ENCODE data around the gene CRYBG1.

CRYBG1 gene

DNA sequence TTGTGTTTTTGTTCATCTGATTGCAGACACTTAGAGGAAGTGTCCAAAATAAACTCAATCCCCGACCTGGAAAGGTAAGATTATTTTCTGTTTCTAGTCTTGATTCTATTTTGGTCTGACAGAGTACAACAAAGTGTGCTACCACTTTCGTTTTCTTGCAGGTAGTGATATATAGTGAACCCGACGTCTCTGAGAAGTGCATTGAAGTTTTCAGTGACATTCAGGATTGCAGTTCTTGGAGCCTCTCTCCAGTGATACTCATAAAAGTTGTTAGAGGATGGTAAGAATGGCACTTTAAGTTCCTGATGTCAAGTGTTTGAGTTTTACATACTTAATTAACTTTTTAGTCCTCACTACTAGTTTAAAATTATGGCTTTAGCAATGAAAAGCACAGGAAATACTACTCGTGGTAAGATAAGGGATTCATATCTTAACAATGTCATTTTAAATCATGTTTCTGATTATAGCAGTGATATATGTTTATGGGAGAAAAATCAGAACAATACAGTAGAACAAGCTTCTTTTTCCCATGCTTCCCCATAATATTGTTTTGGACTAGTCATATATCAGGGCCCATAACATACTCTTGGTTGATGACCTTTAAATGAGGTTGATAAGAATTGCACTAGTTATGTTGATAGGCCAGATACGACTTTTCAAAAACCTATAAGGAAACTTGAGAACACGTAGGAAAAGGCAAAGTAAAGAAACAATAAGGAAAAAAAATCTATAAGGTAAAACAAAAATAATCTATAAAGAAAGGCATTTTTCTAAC, 164.8 kb downstream of the CRYBG1 start:
- peak; percentile 49 for DNase-seq (ENCODE audit: extremely low spot score)
- TF ChIP-seq, protein P1, sequence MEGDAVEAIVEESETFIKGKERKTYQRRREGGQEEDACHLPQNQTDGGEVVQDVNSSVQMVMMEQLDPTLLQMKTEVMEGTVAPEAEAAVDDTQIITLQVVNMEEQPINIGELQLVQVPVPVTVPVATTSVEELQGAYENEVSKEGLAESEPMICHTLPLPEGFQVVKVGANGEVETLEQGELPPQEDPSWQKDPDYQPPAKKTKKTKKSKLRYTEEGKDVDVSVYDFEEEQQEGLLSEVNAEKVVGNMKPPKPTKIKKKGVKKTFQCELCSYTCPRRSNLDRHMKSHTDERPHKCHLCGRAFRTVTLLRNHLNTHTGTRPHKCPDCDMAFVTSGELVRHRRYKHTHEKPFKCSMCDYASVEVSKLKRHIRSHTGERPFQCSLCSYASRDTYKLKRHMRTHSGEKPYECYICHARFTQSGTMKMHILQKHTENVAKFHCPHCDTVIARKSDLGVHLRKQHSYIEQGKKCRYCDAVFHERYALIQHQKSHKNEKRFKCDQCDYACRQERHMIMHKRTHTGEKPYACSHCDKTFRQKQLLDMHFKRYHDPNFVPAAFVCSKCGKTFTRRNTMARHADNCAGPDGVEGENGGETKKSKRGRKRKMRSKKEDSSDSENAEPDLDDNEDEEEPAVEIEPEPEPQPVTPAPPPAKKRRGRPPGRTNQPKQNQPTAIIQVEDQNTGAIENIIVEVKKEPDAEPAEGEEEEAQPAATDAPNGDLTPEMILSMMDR (IDR thresholded peaks at IDR 0.05; ENCODE audit: control extremely low read depth, extremely low read depth, low read depth, missing control alignments), result no peak
- CTCF ChIA-PET, result interaction anchor here (1.2 to 2.2 kb wide), 4 partner anchors 13 to 28 kb away, joined by 3 to 9 read pairs (median 4); no protein-coding TSS in a partner anchor
- POLR2A ChIA-PET, result no interaction called here

DNA sequence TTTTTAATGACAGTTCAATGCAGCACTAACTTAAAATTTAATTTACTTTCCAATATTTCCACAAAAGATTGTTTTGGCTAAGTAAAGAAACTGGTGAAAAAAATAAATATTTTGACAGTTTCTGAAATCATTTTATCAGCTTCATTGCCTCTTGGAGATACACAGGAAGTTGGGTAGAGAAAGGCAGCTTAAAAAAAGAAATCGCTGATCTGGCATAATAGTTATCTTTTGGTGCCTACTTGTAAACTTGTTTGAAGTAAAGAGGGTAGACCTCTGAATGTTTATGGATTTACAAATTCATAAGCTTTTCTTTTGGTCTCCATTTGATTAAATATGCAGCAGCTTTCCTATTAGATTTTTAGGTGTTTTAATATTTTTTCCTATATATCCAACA, 165.4 kb downstream of the CRYBG1 start:
- no peak for DNase-seq (ENCODE audit: extremely low spot score)
- ChIA-PET CTCF (interaction anchor here (1.8 to 2.2 kb wide), 2 partner anchors 13 to 14 kb away, joined by 5 to 9 read pairs; no protein-coding TSS in a partner anchor), POLR2A (no interaction called here)
- TF ChIP-seq, protein P1 (IDR thresholded peaks at IDR 0.05; ENCODE audit: control extremely low read depth, extremely low read depth, low read depth, missing control alignments), result no peak

DNA sequence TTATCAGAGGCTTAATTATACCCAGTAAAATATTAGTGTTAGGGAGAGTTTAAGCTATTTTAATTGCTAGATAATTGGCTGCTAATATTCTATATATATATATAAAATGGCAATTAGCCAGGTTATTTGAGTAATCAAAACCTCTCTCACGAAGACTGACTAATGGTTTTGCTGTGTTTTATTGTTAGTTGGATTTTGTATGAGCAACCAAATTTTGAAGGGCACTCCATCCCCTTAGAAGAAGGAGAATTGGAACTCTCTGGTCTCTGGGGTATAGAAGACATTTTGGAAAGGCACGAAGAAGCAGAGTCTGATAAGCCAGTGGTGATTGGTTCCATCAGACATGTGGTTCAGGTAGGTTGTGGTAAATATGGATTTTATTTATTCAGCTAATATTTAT, 166.6 kb downstream of the CRYBG1 start:
- DNase-seq (ENCODE audit: extremely low spot score), result no peak

DNA sequence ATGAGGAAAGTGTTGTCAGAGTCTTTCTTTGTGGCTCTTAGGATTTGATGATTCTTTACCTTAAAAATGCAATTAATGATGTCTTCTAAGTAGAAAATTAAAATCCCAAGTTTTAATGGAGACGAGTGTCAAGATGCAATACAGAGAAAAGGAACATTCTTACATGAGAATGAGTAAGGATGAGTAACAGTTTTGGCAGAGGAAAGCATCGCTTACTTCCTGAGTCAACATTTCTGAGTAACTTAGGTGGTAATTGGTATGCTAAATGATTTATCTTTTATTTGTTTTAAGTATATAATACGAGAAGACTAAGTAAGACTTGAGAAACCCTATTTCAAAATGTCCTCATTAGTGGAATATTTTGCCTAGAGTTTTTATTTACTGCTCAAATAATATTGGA, 167.5 kb downstream of the CRYBG1 start:
- TF ChIP-seq, protein P1 (IDR thresholded peaks at IDR 0.05; ENCODE audit: control extremely low read depth, extremely low read depth, low read depth, missing control alignments), result no peak
- ChIA-PET CTCF (interaction anchor here (1.1 kb wide), 1 partner anchor 25 kb away, joined by 4 read pairs; no protein-coding TSS in a partner anchor), POLR2A (interaction anchor here (0.8 kb wide), 1 partner anchor 16 kb away, joined by 3 read pairs; no protein-coding TSS in a partner anchor)
- no peak for DNase-seq (ENCODE audit: extremely low spot score)

More for the DNA sequence above, 166.6 kb downstream of the CRYBG1 start:
- POLR2A ChIA-PET, result interaction anchor here (0.7 to 0.8 kb wide), 2 partner anchors 15 to 437 kb away, joined by 3 read pairs; no protein-coding TSS in a partner anchor
- CTCF ChIA-PET, result interaction anchor here (0.9 to 1.8 kb wide), 4 partner anchors 13 to 26 kb away, joined by 3 to 5 read pairs (median 4); no protein-coding TSS in a partner anchor
- TF ChIP-seq, protein P1 (IDR thresholded peaks at IDR 0.05; ENCODE audit: control extremely low read depth, extremely low read depth, low read depth, missing control alignments), result no peak

DNA sequence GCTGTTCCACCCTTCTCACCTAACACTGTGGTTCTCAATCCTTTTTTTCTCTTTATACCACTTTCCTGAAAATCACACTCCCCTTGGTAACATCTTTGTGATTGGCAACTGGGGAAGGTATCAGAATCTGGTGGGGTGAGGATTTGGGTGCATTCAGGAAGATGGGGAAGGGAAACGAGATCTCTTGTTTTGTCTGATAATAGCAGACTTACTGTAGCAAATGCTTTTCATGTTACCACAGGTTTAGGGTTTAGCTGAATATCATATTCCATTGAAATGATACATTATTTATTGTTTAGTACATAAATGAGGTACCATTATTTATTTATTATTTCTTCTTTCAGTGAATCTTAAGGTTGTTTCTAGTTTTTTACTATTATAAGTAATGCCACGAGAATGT, 168.0 kb downstream of the CRYBG1 start:
- no peak for DNase-seq (ENCODE audit: extremely low spot score)
- ChIA-PET CTCF (interaction anchor here (1.5 kb wide), 1 partner anchor 12 kb away, joined by 5 read pairs; no protein-coding TSS in a partner anchor), POLR2A (no interaction called here)
- TF ChIP-seq, protein P1 (IDR thresholded peaks at IDR 0.05; ENCODE audit: control extremely low read depth, extremely low read depth, low read depth, missing control alignments), result no peak

DNA sequence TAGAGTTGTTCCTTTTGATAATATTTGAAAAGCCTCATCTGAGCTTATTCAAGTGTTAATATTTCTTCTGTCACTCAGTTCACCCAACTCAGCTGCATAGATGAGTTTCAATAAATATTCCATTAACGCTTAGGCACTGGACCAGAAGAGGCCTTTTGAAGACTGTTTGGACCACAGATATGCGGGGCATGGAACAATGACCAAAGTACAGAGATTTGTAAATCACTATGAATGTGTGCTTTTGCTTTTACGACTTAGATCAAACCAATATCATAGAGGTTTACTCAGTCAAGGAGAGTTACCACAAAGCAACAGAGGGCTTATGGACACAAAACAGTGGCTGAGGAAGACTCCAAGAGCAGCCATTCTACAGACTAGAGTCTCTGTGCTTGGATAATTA, 168.9 kb downstream of the CRYBG1 start:
- POLR2A ChIA-PET, result no interaction called here
- no peak for DNase-seq (ENCODE audit: extremely low spot score)
- CTCF ChIA-PET, result interaction anchor here (1.0 to 1.5 kb wide), 2 partner anchors 11 to 24 kb away, joined by 3 to 5 read pairs; no protein-coding TSS in a partner anchor

More for the DNA sequence above, 168.9 kb downstream of the CRYBG1 start:
- TF ChIP-seq, protein P1 (IDR thresholded peaks at IDR 0.05; ENCODE audit: control extremely low read depth, extremely low read depth, low read depth, missing control alignments), result no peak
